Activated CD4-positive, alpha-beta T cell treated with anti-CD3 and anti-CD28 coated beads for 24 hours (primary cell): ENCODE results near the gene OMD.
"Not testable (repeated sequence)": the region's sequence is repeated elsewhere in the genome, so short reads cannot be mapped to it uniquely, and the experiment has no call there.

Experiments used
- DNase-seq, 2 donors: peaks; one replicate each; pipeline ENCODE4 v3.0.0-alpha.2; 2020; ENCODE audit warnings: low read depth in 2 of 2

The OMD gene

GRCh38 chr9:92411157-92411556, 13.1 kb downstream of the OMD start:
- not testable (repeated sequence) for DNase-seq

GRCh38 chr9:92408747-92409478, 15.4 kb downstream of the OMD start:
- no peak for DNase-seq

- DNase-seq, result no peak
Measured at GRCh38 chr9:92407818-92408217, 16.5 kb downstream of the OMD start.

- DNase-seq, result no peak
Measured at GRCh38 chr9:92406477-92406876, 17.8 kb downstream of the OMD start.

- DNase-seq, result no peak
Measured at GRCh38 chr9:92405818-92406217, 18.5 kb downstream of the OMD start.

GRCh38 chr9:92404042-92404836, 20.0 kb downstream of the OMD start, which contains the start of gene OGN:
Gene OGN (minus strand): TSS chr9:92404578. CDS start chr9:92403407, 1,171 bp downstream.
- DNase-seq, result no peak

GRCh38 chr9:92402826-92403745, 21.2 kb downstream of the OMD start:
- no peak for DNase-seq

- no peak for DNase-seq
Measured at GRCh38 chr9:92402360-92402759, 21.9 kb downstream of the OMD start.

GRCh38 chr9:92397853-92398252, 26.4 kb downstream of the OMD start:
- no peak for DNase-seq

GRCh38 chr9:92395617-92396016, 28.7 kb downstream of the OMD start:
- no peak for DNase-seq

GRCh38 chr9:92393686-92394085, 30.6 kb downstream of the OMD start:
- no peak for DNase-seq

- no peak for DNase-seq
Measured at GRCh38 chr9:92392690-92393089, 31.6 kb downstream of the OMD start.

- no peak for DNase-seq
Measured at GRCh38 chr9:92385953-92386352, 38.3 kb downstream of the OMD start.

GRCh38 chr9:92385477-92385876, 38.8 kb downstream of the OMD start:
- no peak for DNase-seq

- DNase-seq, result no peak
Measured at GRCh38 chr9:92385001-92385400, 39.3 kb downstream of the OMD start.

GRCh38 chr9:92384375-92384774, 39.9 kb downstream of the OMD start:
- DNase-seq, result no peak

- DNase-seq, result no peak
Measured at GRCh38 chr9:92381775-92382174, 42.5 kb downstream of the OMD start.

GRCh38 chr9:92380603-92381002, 43.7 kb downstream of the OMD start:
- no peak for DNase-seq

- no peak for DNase-seq
Measured at GRCh38 chr9:92378865-92379560, 45.3 kb downstream of the OMD start.

- no peak for DNase-seq
Measured at GRCh38 chr9:92377876-92378275, 46.4 kb downstream of the OMD start.

GRCh38 chr9:92373167-92373566, 51.1 kb downstream of the OMD start:
- no peak for DNase-seq
